WTC11 (cell line): Measurements from ENCODE around the gene TMEM143. TPM values are rescaled to one million over a fixed set of nuclear protein-coding genes. Genes with fewer than 3 reads are reported as not detected.

Source experiments
- ATAC-seq: fragments of 200-7000 bp; cut with Tn5 transposase; 2 replicates; pipeline ENCODE4 v1.10.0; 2021; ENCODE audit warnings: mild to moderate bottlenecking, moderate library complexity
- CTCF ChIA-PET: fragments of 300-600 bp; sonication (Branson Sonifier 250); formaldehyde crosslinking; loops from one replicate; lab custom pipeline; 2021; ENCODE audit warnings: antibody characterized with exemption; lab: Charles Lee
- POLR2A ChIA-PET: fragments of 350-600 bp; sonication (Branson Sonifier 250); formaldehyde crosslinking; loops from one replicate; lab custom pipeline; 2021; ENCODE audit warnings: antibody characterized with exemption; lab: Charles Lee
- DNase-seq: peaks from one replicate; pipeline ENCODE4 v3.0.0; 2021; ENCODE audit warnings: low spot score
- H3K27ac Mint-ChIP-seq: 2 replicates; pipeline ENCODE4 v1.8.0; 2021; ENCODE audit warnings: mixed read lengths
- H3K27me3 Mint-ChIP-seq: 2 replicates; pipeline ENCODE4 v1.8.0; 2021; ENCODE audit warnings: low read depth, mild to moderate bottlenecking, moderate library complexity, mixed read lengths
- H3K36me3 Mint-ChIP-seq: 2 replicates; pipeline ENCODE4 v1.8.0; 2021; ENCODE audit warnings: mixed read lengths
- H3K4me1 Mint-ChIP-seq: 2 replicates; pipeline ENCODE4 v1.8.0; 2022; ENCODE audit warnings: mixed read lengths
- H3K4me3 Mint-ChIP-seq: 2 replicates; pipeline ENCODE4 v1.8.0; 2021; ENCODE audit warnings: mild to moderate bottlenecking, moderate library complexity, mixed read lengths
- H3K9me3 Mint-ChIP-seq: 2 replicates; pipeline ENCODE4 v1.8.0; 2021; ENCODE audit warnings: mixed read lengths
- ATF2 ChIP-seq: sonication (generic); formaldehyde crosslinking; IDR thresholded peaks from 2 replicates; pipeline ENCODE4 v1.8.1; 2022; ENCODE audit warnings: low read depth, missing genetic modification reagents, borderline replicate concordance
- ATF6 ChIP-seq: sonication (generic); formaldehyde crosslinking; IDR thresholded peaks from 2 replicates; pipeline ENCODE4 v1.8.1; 2023; ENCODE audit warnings: mild to moderate bottlenecking, missing genetic modification reagents
- ESRRA ChIP-seq: sonication (generic); formaldehyde crosslinking; IDR thresholded peaks from 2 replicates; pipeline ENCODE4 v1.8.1; 2022; ENCODE audit warnings: mild to moderate bottlenecking, missing genetic modification reagents, borderline replicate concordance
- FOXP1 ChIP-seq: sonication (generic); formaldehyde crosslinking; IDR thresholded peaks from 2 replicates; pipeline ENCODE4 v1.8.0; 2022; ENCODE audit warnings: missing genetic modification reagents, mild to moderate bottlenecking, moderate library complexity, borderline replicate concordance
- FOXP4 ChIP-seq: sonication (generic); formaldehyde crosslinking; IDR thresholded peaks from 2 replicates; pipeline ENCODE4 v1.8.0; 2022; ENCODE audit warnings: mild to moderate bottlenecking, missing genetic modification reagents
- HMGXB4 ChIP-seq: sonication (generic); formaldehyde crosslinking; IDR thresholded peaks from 2 replicates; pipeline ENCODE4 v1.8.1; 2023; ENCODE audit warnings: mild to moderate bottlenecking, moderate library complexity, missing genetic modification reagents
- JAZF1 ChIP-seq: fragments of 250-450 bp; sonication (Bioruptor Pico); IDR thresholded peaks from 2 replicates; pipeline ENCODE4 v1.9.0; 2021; ENCODE audit warnings: moderate library complexity, mild to moderate bottlenecking, inconsistent platforms
- MAX ChIP-seq: sonication (generic); formaldehyde crosslinking; IDR thresholded peaks from 2 replicates; pipeline ENCODE4 v1.8.0; 2022; ENCODE audit warnings: mild to moderate bottlenecking, missing genetic modification reagents
- MYBL2 ChIP-seq: sonication (generic); formaldehyde crosslinking; IDR thresholded peaks from 2 replicates; pipeline ENCODE4 v1.8.1; 2023; ENCODE audit warnings: mild to moderate bottlenecking, moderate library complexity, missing genetic modification reagents
- NFATC4 ChIP-seq: fragments of 250-450 bp; sonication (Bioruptor Pico); IDR thresholded peaks from 2 replicates; pipeline ENCODE4 v1.9.0; 2021; ENCODE audit warnings: mild to moderate bottlenecking
- NFE2L1 ChIP-seq: sonication (generic); formaldehyde crosslinking; IDR thresholded peaks from 2 replicates; pipeline ENCODE4 v1.8.1; 2023; ENCODE audit warnings: missing genetic modification reagents
- NR1H2 ChIP-seq: sonication (generic); formaldehyde crosslinking; IDR thresholded peaks from 2 replicates; pipeline ENCODE4 v1.9.0; 2021; ENCODE audit warnings: mild to moderate bottlenecking, moderate library complexity, missing genetic modification reagents
- NR3C1 ChIP-seq: sonication (generic); formaldehyde crosslinking; conservative IDR thresholded peaks from 2 replicates; pipeline ENCODE4 v1.8.1; 2023; ENCODE audit warnings: low read depth, mild to moderate bottlenecking, missing genetic modification reagents
- OVOL2 ChIP-seq: fragments of 250-450 bp; sonication (Bioruptor Pico); IDR thresholded peaks from 2 replicates; pipeline ENCODE4 v1.9.0; 2021; ENCODE audit warnings: mild to moderate bottlenecking, borderline replicate concordance
- RORB ChIP-seq: fragments of 250-450 bp; sonication (Bioruptor Pico); IDR thresholded peaks from 2 replicates; pipeline ENCODE4 v1.9.0; 2021; ENCODE audit warnings: mild to moderate bottlenecking
- SMAD3 ChIP-seq: sonication (generic); formaldehyde crosslinking; IDR thresholded peaks from 2 replicates; pipeline ENCODE4 v1.8.0; 2022; ENCODE audit warnings: missing genetic modification reagents, mild to moderate bottlenecking, borderline replicate concordance
- STAT6 ChIP-seq: sonication (generic); formaldehyde crosslinking; conservative IDR thresholded peaks from 2 replicates; pipeline ENCODE4 v1.8.1; 2023; ENCODE audit warnings: mild to moderate bottlenecking, low read depth, missing genetic modification reagents, moderate library complexity
- ZMAT4 ChIP-seq: fragments of 250-450 bp; sonication (Bioruptor Pico); IDR thresholded peaks from 2 replicates; pipeline ENCODE4 v1.9.0; 2021; ENCODE audit warnings: mild to moderate bottlenecking
- ZNF532 ChIP-seq: fragments of 250-450 bp; sonication (Bioruptor Pico); IDR thresholded peaks from 2 replicates; pipeline ENCODE4 v1.9.0; 2021; ENCODE audit warnings: mild to moderate bottlenecking, borderline replicate concordance
- total RNA-seq: library from RNA; stranded (reverse); gene quantifications from 3 replicates; pipeline ENCODE4 v1.2.3, GENCODE V29; 2021

The TMEM143 gene
- total RNA-seq, 1 experiment from 2014 or later: 20.2 TPM

GRCh38 chr19:48330012-48330681 is 33.6 kb downstream of the TMEM143 start (continued):
- TF ChIP-seq ZMAT4: no peak

GRCh38 chr19:48329167-48329891 is 34.4 kb downstream of the TMEM143 start:
- no peak for ATAC-seq

More at GRCh38 chr19:48329167-48329891, 34.4 kb downstream of the TMEM143 start:
- no peaks in the 10 kb centered on the region for H3K36me3 Mint-ChIP-seq
- H3K27ac Mint-ChIP-seq: peak overlapping the region; percentile 89
- H3K4me3 Mint-ChIP-seq: peak overlapping the region; percentile 90
- H3K27me3 Mint-ChIP-seq: peaks cover 41% of the 10 kb centered on the region
- no peak for TF ChIP-seq MAX
- no peak for TF ChIP-seq NR3C1 (CRISPR knock-in tag)
- no peak for TF ChIP-seq MYBL2 (CRISPR knock-in tag)
- TF ChIP-seq ESRRA: no peak
- no peak for TF ChIP-seq SMAD3 (CRISPR knock-in tag)
- no peak for TF ChIP-seq RORB (CRISPR knock-in tag)
- TF ChIP-seq NR1H2 (CRISPR knock-in tag): no peak
- TF ChIP-seq ZNF532 (CRISPR knock-in tag): no peak
- no peak for TF ChIP-seq OVOL2 (CRISPR knock-in tag)
- TF ChIP-seq FOXP1 (CRISPR knock-in tag): no peak
- no peak for TF ChIP-seq NFE2L1 (CRISPR knock-in tag)
- TF ChIP-seq NFATC4 (CRISPR knock-in tag): no peak
- no peak for TF ChIP-seq FOXP4 (CRISPR knock-in tag)
- no peak for TF ChIP-seq HMGXB4 (CRISPR knock-in tag)
- no peak for TF ChIP-seq ATF2 (CRISPR knock-in tag)
- TF ChIP-seq JAZF1 (CRISPR knock-in tag): no peak
- no peak for TF ChIP-seq ATF6 (CRISPR knock-in tag)
- no peak for TF ChIP-seq STAT6 (CRISPR knock-in tag)
- peaks cover 51% of the 10 kb centered on the region for H3K4me1 Mint-ChIP-seq
- H3K9me3 Mint-ChIP-seq: peaks cover 7% of the 10 kb centered on the region
- DNase-seq: peak; percentile 39
- ChIA-PET CTCF (interaction anchor here (1.2 to 2.6 kb wide), 3 partner anchors 8 to 15 kb away, joined by 4 to 13 read pairs (median 8); no protein-coding TSS in a partner anchor), POLR2A (interaction anchor here (1.2 kb wide), 1 partner anchor 8 kb away, joined by 3 read pairs; a partner anchor contains a TSS)
